DND-41 (cell line): ENCODE measurements around the gene NENF.

Experiments used
- EZH2 ChIP-seq: IDR thresholded peaks from 3 replicates; pipeline ENCODE4 v1.6.1; 2012; ENCODE audit warnings: borderline replicate concordance, low read depth, mild to moderate bottlenecking, moderate library complexity, low read length, inconsistent platforms; ENCODE audit not compliant: severe bottlenecking
- TF ChIP-seq, protein P1 (sequence below): IDR thresholded peaks from 2 replicates; pipeline ENCODE4 v1.5.1; 2012; ENCODE audit warnings: borderline replicate concordance, low read length, moderate library complexity, mild to moderate bottlenecking; ENCODE audit not compliant: poor library complexity, severe bottlenecking; ENCODE audit errors: extremely low read depth

DNA sequence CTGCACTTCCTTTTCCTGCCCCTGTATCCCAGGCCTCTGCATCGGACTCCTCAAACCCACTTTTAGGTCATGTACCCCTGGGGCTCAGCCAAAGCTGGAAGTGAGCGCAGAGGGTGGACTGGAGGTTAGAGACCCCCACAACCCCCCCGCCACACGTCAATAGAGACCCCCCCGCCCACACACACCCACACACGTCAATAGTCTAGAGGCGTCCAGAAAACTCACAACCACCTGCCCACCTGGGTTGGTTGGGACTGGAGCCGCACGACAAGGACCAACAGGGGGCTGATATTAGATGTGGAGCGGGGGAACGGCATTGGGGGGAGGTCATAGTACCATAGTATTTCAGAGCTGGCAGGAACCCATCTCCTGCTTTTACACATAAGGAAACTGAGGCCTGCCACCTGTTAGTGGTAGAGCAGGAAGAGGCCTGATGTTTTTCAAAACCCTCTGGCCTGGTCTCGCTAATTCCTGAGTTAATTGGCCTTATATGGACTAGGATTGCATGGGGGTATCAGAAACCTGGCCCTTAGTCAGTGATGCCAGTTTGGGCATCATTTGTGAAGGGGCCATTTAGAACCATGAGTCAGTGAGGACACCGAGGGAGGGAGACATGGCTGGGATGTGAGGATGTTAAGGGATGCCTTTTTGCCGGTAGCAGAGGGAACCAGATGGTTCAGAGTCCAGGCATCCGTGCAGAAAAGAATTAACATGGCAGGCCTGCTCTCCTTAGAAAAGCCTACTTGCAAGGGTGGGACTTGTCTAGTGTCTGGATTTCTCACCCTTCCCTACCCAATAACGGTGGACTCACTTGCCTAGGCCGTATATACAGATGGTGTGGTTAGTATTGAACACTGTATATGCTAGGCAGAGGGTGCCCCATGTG lies 1.1 kb downstream of the NENF start:
- TF ChIP-seq, protein P1, sequence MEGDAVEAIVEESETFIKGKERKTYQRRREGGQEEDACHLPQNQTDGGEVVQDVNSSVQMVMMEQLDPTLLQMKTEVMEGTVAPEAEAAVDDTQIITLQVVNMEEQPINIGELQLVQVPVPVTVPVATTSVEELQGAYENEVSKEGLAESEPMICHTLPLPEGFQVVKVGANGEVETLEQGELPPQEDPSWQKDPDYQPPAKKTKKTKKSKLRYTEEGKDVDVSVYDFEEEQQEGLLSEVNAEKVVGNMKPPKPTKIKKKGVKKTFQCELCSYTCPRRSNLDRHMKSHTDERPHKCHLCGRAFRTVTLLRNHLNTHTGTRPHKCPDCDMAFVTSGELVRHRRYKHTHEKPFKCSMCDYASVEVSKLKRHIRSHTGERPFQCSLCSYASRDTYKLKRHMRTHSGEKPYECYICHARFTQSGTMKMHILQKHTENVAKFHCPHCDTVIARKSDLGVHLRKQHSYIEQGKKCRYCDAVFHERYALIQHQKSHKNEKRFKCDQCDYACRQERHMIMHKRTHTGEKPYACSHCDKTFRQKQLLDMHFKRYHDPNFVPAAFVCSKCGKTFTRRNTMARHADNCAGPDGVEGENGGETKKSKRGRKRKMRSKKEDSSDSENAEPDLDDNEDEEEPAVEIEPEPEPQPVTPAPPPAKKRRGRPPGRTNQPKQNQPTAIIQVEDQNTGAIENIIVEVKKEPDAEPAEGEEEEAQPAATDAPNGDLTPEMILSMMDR, result no peak
- TF ChIP-seq EZH2, result no peak
